SK-N-SH treated with all-trans-retinoic acid at 6 μM for 48 hours (cell line): ENCODE measurements around the gene NKAPL.

Source experiments
- ATAC-seq: fragments of 200-7000 bp; cut with Tn5 transposase; 3 replicates; pipeline ENCODE4 v1.9.1; 2020; ENCODE audit warnings: mild to moderate bottlenecking, moderate library complexity
- ARNTL ChIP-seq: fragments of 450-650 bp; formaldehyde crosslinking; IDR thresholded peaks from 2 replicates; pipeline ENCODE4 v1.5.0; 2020; ENCODE audit warnings: low read depth, mild to moderate bottlenecking, moderate library complexity, borderline replicate concordance
- BACH2 ChIP-seq: fragments of 250-450 bp; sonication (Bioruptor Pico); IDR thresholded peaks from 2 replicates; pipeline ENCODE4 v1.9.0; 2021; ENCODE audit warnings: mild to moderate bottlenecking, borderline replicate concordance
- CREB5 ChIP-seq: fragments of 250-450 bp; sonication (Bioruptor Pico); IDR thresholded peaks from 2 replicates; pipeline ENCODE4 v1.5.1; 2020; ENCODE audit warnings: low read depth, mild to moderate bottlenecking, moderate library complexity
- CSDC2 ChIP-seq: fragments of 250-450 bp; sonication (Bioruptor Pico); IDR thresholded peaks from 2 replicates; pipeline ENCODE4 v1.5.0; 2020; ENCODE audit warnings: mild to moderate bottlenecking, moderate library complexity
- CSRNP3 ChIP-seq: fragments of 250-450 bp; sonication (Bioruptor Pico); IDR thresholded peaks from 2 replicates; pipeline ENCODE4 v1.5.1; 2021; ENCODE audit warnings: mild to moderate bottlenecking, moderate library complexity
- ESRRG ChIP-seq: fragments of 250-450 bp; sonication (Bioruptor Pico); IDR thresholded peaks from 2 replicates; pipeline ENCODE4 v1.6.1; 2021; ENCODE audit warnings: mild to moderate bottlenecking
- PATZ1 ChIP-seq: fragments of 250-450 bp; sonication (Bioruptor Pico); IDR thresholded peaks from 2 replicates; pipeline ENCODE4 v1.8.0; 2020; ENCODE audit warnings: mild to moderate bottlenecking, moderate library complexity, borderline replicate concordance
- POU6F1 ChIP-seq: fragments of 250-450 bp; sonication (Bioruptor Pico); IDR thresholded peaks from 2 replicates; pipeline ENCODE4 v1.8.0; 2021; ENCODE audit warnings: low read depth, mild to moderate bottlenecking, moderate library complexity, borderline replicate concordance
- PPARA ChIP-seq: fragments of 250-450 bp; sonication (Bioruptor Pico); IDR thresholded peaks from 2 replicates; pipeline ENCODE4 v1.5.0; 2020; ENCODE audit warnings: mild to moderate bottlenecking, borderline replicate concordance
- RARB ChIP-seq: fragments of 250-450 bp; sonication (Bioruptor Pico); IDR thresholded peaks from 2 replicates; pipeline ENCODE4 v1.8.0; 2021; ENCODE audit warnings: mild to moderate bottlenecking, moderate library complexity
- SNAI2 ChIP-seq: fragments of 250-450 bp; sonication (Bioruptor Pico); IDR thresholded peaks from 2 replicates; pipeline ENCODE4 v1.5.0; 2020; ENCODE audit warnings: mild to moderate bottlenecking, moderate library complexity
- TCF4 ChIP-seq: fragments of 250-450 bp; sonication (Bioruptor Pico); IDR thresholded peaks from 2 replicates; pipeline ENCODE4 v1.8.0; 2021; ENCODE audit warnings: mild to moderate bottlenecking, moderate library complexity, borderline replicate concordance
- TOX ChIP-seq: fragments of 250-450 bp; sonication (Bioruptor Pico); IDR thresholded peaks from 2 replicates; pipeline ENCODE4 v1.8.0; 2021; ENCODE audit warnings: mild to moderate bottlenecking, moderate library complexity, borderline replicate concordance
- TSHZ2 ChIP-seq: fragments of 250-450 bp; sonication (Bioruptor Pico); IDR thresholded peaks from 2 replicates; pipeline ENCODE4 v1.5.0; 2020; ENCODE audit warnings: mild to moderate bottlenecking, moderate library complexity
- ZC3H10 ChIP-seq: fragments of 250-450 bp; sonication (Bioruptor Pico); IDR thresholded peaks from 2 replicates; pipeline ENCODE4 v1.5.1; 2021; ENCODE audit warnings: mild to moderate bottlenecking, moderate library complexity
- ZFP3 ChIP-seq: fragments of 250-450 bp; sonication (Bioruptor Pico); IDR thresholded peaks from 2 replicates; pipeline ENCODE4 v1.5.0; 2020; ENCODE audit warnings: mild to moderate bottlenecking, moderate library complexity
- ZFP30 ChIP-seq: fragments of 450-650 bp; formaldehyde crosslinking; IDR thresholded peaks from 2 replicates; pipeline ENCODE4 v1.5.0; 2022; ENCODE audit warnings: mild to moderate bottlenecking, moderate library complexity
- ZNF565 ChIP-seq: fragments of 450-650 bp; formaldehyde crosslinking; conservative IDR thresholded peaks from 2 replicates; pipeline ENCODE4 v1.5.0; 2020; ENCODE audit warnings: low read depth, mild to moderate bottlenecking, moderate library complexity
- ZNF70 ChIP-seq: fragments of 450-650 bp; formaldehyde crosslinking; IDR thresholded peaks from 2 replicates; pipeline ENCODE4 v1.5.0; 2020; ENCODE audit warnings: mild to moderate bottlenecking, moderate library complexity
- ZNF8 ChIP-seq: fragments of 450-650 bp; formaldehyde crosslinking; IDR thresholded peaks from 2 replicates; pipeline ENCODE4 v1.5.0; 2020; ENCODE audit warnings: mild to moderate bottlenecking, moderate library complexity

NKAPL gene

GRCh38 chr6:28243946-28244345 is 15.2 kb upstream of the NKAPL start:
- TF ChIP-seq CREB5 (no peak), ARNTL (CRISPR knock-in tag) (no peak), SNAI2 (CRISPR knock-in tag) (no peak), ESRRG (CRISPR knock-in tag) (no peak), RARB (CRISPR knock-in tag) (no peak), ZNF565 (CRISPR knock-in tag) (no peak), TCF4 (CRISPR knock-in tag) (no peak), ZFP3 (CRISPR knock-in tag) (no peak), BACH2 (CRISPR knock-in tag) (no peak), POU6F1 (CRISPR knock-in tag) (no peak), PPARA (CRISPR knock-in tag) (no peak), PATZ1 (no peak), ZNF70 (CRISPR knock-in tag) (no peak), ZFP30 (no peak), TSHZ2 (no peak), ZNF8 (CRISPR knock-in tag) (no peak), TOX (CRISPR knock-in tag) (no peak), ZC3H10 (CRISPR knock-in tag) (no peak), CSRNP3 (no peak)
- ATAC-seq, result no peak

- TF ChIP-seq CSDC2 (CRISPR knock-in tag) (no peak), CSRNP3 (no peak), BACH2 (CRISPR knock-in tag) (no peak), PPARA (CRISPR knock-in tag) (no peak), ZFP3 (CRISPR knock-in tag) (no peak), POU6F1 (CRISPR knock-in tag) (no peak), ESRRG (CRISPR knock-in tag) (no peak), ZFP30 (no peak), TCF4 (CRISPR knock-in tag) (no peak), ARNTL (CRISPR knock-in tag) (no peak)
- ATAC-seq, result no peak
These were observed 13.7 kb upstream of the NKAPL start for GRCh38 chr6:28245206-28245941.
